Liver (tissue), 9 donors: Measurements from ENCODE around the gene HIGD1A. TPM values are rescaled to one million over a fixed set of nuclear protein-coding genes. Genes with fewer than 3 reads are reported as not detected.

Experiments used
- DNase-seq: peaks from one replicate; pipeline ENCODE4 v3.0.0-alpha.2; 2017; ENCODE audit warnings: low spot score
- H3K27ac ChIP-seq, 2 donors: one replicate each; pipeline ENCODE4 v1.7.0; 2013; ENCODE audit warnings: inconsistent platforms in 2 of 2, low read length in 2 of 2, control low read depth in 1 of 2, low read depth in 1 of 2, mild to moderate bottlenecking in 1 of 2
- H3K27me3 ChIP-seq, 4 donors: one replicate each; pipeline versions ENCODE4 v1.6.1 to v1.7.0; 2013; ENCODE audit warnings: low read length in 3 of 4, inconsistent platforms in 1 of 4, mild to moderate bottlenecking in 1 of 4, moderate library complexity in 1 of 4; ENCODE audit not compliant: control insufficient read depth in 4 of 4, insufficient read depth in 4 of 4
- H3K36me3 ChIP-seq, 4 donors: one replicate each; pipeline versions ENCODE4 v1.6.1 to v1.7.0; 2013; ENCODE audit warnings: low read length in 3 of 4, mild to moderate bottlenecking in 3 of 4, low read depth in 1 of 4, moderate library complexity in 1 of 4; ENCODE audit not compliant: control insufficient read depth in 4 of 4, insufficient read depth in 3 of 4
- H3K4me1 ChIP-seq, 4 donors: one replicate each; pipeline versions ENCODE4 v1.6.1 to v1.7.0; 2013; ENCODE audit warnings: low read length in 3 of 4, mild to moderate bottlenecking in 3 of 4, moderate library complexity in 1 of 4; ENCODE audit not compliant: control insufficient read depth in 4 of 4, insufficient read depth in 4 of 4
- H3K4me3 ChIP-seq, 3 donors: one replicate each; pipeline versions ENCODE4 v1.6.1 to v1.7.0; 2013; ENCODE audit warnings: low read length in 3 of 3, control low read depth in 1 of 3, low read depth in 1 of 3, mild to moderate bottlenecking in 1 of 3
- H3K9ac ChIP-seq, 2 donors: one replicate each; pipeline ENCODE4 v1.7.0; 2013; ENCODE audit warnings: low read length in 2 of 2, mild to moderate bottlenecking in 2 of 2, moderate library complexity in 2 of 2, control low read depth in 1 of 2, low read depth in 1 of 2
- H3K9me3 ChIP-seq, 4 donors: one replicate each; pipeline versions ENCODE4 v1.6.1 to v1.7.0; 2013; ENCODE audit warnings: low read length in 3 of 4; ENCODE audit not compliant: control insufficient read depth in 4 of 4
- EGR1 ChIP-seq, 2 donors: IDR thresholded peaks; 2 replicates each; pipeline ENCODE4 v1.6.1; 2016 to 2018; ENCODE audit warnings: antibody characterized with exemption in 2 of 2, low read depth in 2 of 2
- FOXA1 ChIP-seq: IDR thresholded peaks from 2 replicates; pipeline ENCODE4 v1.6.1; 2016; ENCODE audit warnings: antibody characterized with exemption
- FOXA2 ChIP-seq: IDR thresholded peaks from 2 replicates; pipeline ENCODE4 v1.6.1; 2016; ENCODE audit warnings: antibody characterized with exemption
- HNF4A ChIP-seq, 2 donors: conservative IDR thresholded peaks; 2 replicates each; pipeline ENCODE4 v1.6.1; 2016; ENCODE audit warnings: antibody characterized with exemption in 2 of 2, mild to moderate bottlenecking in 2 of 2
- JUND ChIP-seq, 2 donors: IDR thresholded peaks; 2 replicates each; pipeline ENCODE4 v1.6.1; 2016; ENCODE audit warnings: antibody characterized with exemption in 2 of 2
- NR2F2 ChIP-seq: IDR thresholded peaks from 2 replicates; pipeline ENCODE4 v1.6.1; 2016; ENCODE audit warnings: antibody characterized with exemption
- RAD21 ChIP-seq, 2 donors: IDR thresholded peaks; 2 replicates each; pipeline ENCODE4 v1.6.1; 2016; ENCODE audit warnings: antibody characterized with exemption in 2 of 2, mild to moderate bottlenecking in 2 of 2
- RXRA ChIP-seq, 2 donors: IDR thresholded peaks; 2 replicates each; pipeline ENCODE4 v1.6.1; 2017 to 2018; ENCODE audit warnings: antibody characterized with exemption in 2 of 2, mild to moderate bottlenecking in 1 of 2
- SP1 ChIP-seq: IDR thresholded peaks from 2 replicates; pipeline ENCODE4 v1.6.1; 2018; ENCODE audit warnings: antibody characterized with exemption, mild to moderate bottlenecking
- YY1 ChIP-seq: IDR thresholded peaks from 2 replicates; pipeline ENCODE4 v1.6.1; 2016; ENCODE audit warnings: antibody characterized with exemption, mild to moderate bottlenecking
- WGBS: extraction: QIAGEN DNeasy Blood & Tissue Kit; methylation state at CpG from one replicate; pipeline ENCODE4 v1.1.7; 2013; 5-methylcytosine and 5-hydroxymethylcytosine counted together
- polyA plus RNA-seq, 2 donors: library from polyadenylated mRNA; stranded (reverse) in 1 of 2; unstranded in 1 of 2; fragments of 200-250 nt in 1 of 2; fragments of >200 nt in 1 of 2; fragmentation: Nextera tagmentation in 1 of 2; extraction: Ambion mirVana in 1 of 2; gene quantifications; one replicate each; pipeline versions ENCODE4 v1.2.1 to v1.2.3, GENCODE V29; 2013 to 2015
- total RNA-seq, 2 donors: library from RNA; depleted of rRNA; stranded (reverse); fragments of >200 nt; gene quantifications; one replicate each; pipeline ENCODE4 v1.2.3, GENCODE V29; 2014
- TF ChIP-seq, protein P1 (sequence below): fragments of 150-350 bp; IDR thresholded peaks from 2 replicates; pipeline ENCODE4 v1.5.1; 2017; ENCODE audit warnings: improper control_type of control experiment, low read depth, low read length; ENCODE audit not compliant: missing input control
- donor health status: healthy.
- donor health status: healthy.
- donor health status: healthy.
- donor health status: healthy.
- donor health status: healthy.

The HIGD1A gene
- total and polyA plus RNA-seq, 4 donors = 117 to 256 (median 245) TPM

- Histone ChIP-seq H3K9ac (no peak overlapping the region), H3K27me3 (no peaks in the 10 kb centered on the region), H3K36me3 (no peaks in the 10 kb centered on the region), H3K4me3 (no peak overlapping the region), H3K27ac (no peak overlapping the region), H3K9me3 (no peaks in the 10 kb centered on the region), H3K4me1 (peaks cover 0 to 10% (median 6%) of the 10 kb centered on the region in 4 donors)
- no peak for DNase-seq
- 84% methylated on average over 10 of the region's 10 CpGs for WGBS
- TF ChIP-seq, protein P1, sequence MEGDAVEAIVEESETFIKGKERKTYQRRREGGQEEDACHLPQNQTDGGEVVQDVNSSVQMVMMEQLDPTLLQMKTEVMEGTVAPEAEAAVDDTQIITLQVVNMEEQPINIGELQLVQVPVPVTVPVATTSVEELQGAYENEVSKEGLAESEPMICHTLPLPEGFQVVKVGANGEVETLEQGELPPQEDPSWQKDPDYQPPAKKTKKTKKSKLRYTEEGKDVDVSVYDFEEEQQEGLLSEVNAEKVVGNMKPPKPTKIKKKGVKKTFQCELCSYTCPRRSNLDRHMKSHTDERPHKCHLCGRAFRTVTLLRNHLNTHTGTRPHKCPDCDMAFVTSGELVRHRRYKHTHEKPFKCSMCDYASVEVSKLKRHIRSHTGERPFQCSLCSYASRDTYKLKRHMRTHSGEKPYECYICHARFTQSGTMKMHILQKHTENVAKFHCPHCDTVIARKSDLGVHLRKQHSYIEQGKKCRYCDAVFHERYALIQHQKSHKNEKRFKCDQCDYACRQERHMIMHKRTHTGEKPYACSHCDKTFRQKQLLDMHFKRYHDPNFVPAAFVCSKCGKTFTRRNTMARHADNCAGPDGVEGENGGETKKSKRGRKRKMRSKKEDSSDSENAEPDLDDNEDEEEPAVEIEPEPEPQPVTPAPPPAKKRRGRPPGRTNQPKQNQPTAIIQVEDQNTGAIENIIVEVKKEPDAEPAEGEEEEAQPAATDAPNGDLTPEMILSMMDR = peak; percentile 27
- TF ChIP-seq RAD21 (IDR thresholded peaks at IDR 0.05) = peak; percentile 47 to 58
- TF ChIP-seq SP1 = no peak
Observed at GRCh38 chr3:42749753-42750231, 54.5 kb downstream of the HIGD1A start.

GRCh38 chr3:42749025-42749752, 55.1 kb downstream of the HIGD1A start:
- 91% methylated on average over 10 of the region's 10 CpGs for WGBS
- H3K36me3 ChIP-seq = no peaks in the 10 kb centered on the region
- H3K9me3 ChIP-seq = no peaks in the 10 kb centered on the region
- no peak overlapping the region for H3K4me3 ChIP-seq
- H3K27me3 ChIP-seq = no peaks in the 10 kb centered on the region
- TF ChIP-seq JUND (IDR thresholded peaks at IDR 0.05) = no peak
- TF ChIP-seq HNF4A (conservative IDR thresholded peaks at IDR 0.05) = no peak
- TF ChIP-seq NR2F2 = no peak
- no peak for TF ChIP-seq FOXA2
- TF ChIP-seq FOXA1 = no peak
- TF ChIP-seq YY1 = no peak
- no peak overlapping the region for H3K27ac ChIP-seq
- DNase-seq = peak; percentile 23
- H3K9ac ChIP-seq = no peak overlapping the region
- peaks cover 0 to 10% (median 6%) of the 10 kb centered on the region in 4 donors for H3K4me1 ChIP-seq

GRCh38 chr3:42747581-42747980, 56.7 kb downstream of the HIGD1A start:
- DNase-seq = peak; percentile 24
- Histone ChIP-seq H3K4me3 (no peak overlapping the region), H3K27me3 (no peaks in the 10 kb centered on the region), H3K9ac (no peak overlapping the region), H3K4me1 (peaks cover 0 to 10% (median 6%) of the 10 kb centered on the region in 4 donors), H3K9me3 (no peaks in the 10 kb centered on the region), H3K36me3 (no peaks in the 10 kb centered on the region), H3K27ac (no peak overlapping the region)
- TF ChIP-seq NR2F2 = no peak
- 85% methylated on average over 6 of the region's 6 CpGs for WGBS

- Histone ChIP-seq H3K9ac (no peak overlapping the region), H3K27ac (no peak overlapping the region), H3K4me3 (no peak overlapping the region), H3K27me3 (no peaks in the 10 kb centered on the region), H3K36me3 (no peaks in the 10 kb centered on the region), H3K9me3 (no peaks in the 10 kb centered on the region), H3K4me1 (peaks cover 0 to 10% (median 6%) of the 10 kb centered on the region in 4 donors)
- no peak for TF ChIP-seq EGR1 (IDR thresholded peaks at IDR 0.05; ENCODE audit: low read depth in 2 of 2)
- TF ChIP-seq RXRA (IDR thresholded peaks at IDR 0.05) = peak in 1 of 2 donors; percentile 13
- DNase-seq = no peak
- 67% methylated on average over 11 of the region's 11 CpGs for WGBS
Observed at GRCh38 chr3:42746455-42747450, 57.5 kb downstream of the HIGD1A start.
